ENCODE measurements around the gene PRPF38A. TPM values are rescaled to one million over a fixed set of nuclear protein-coding genes. Genes with fewer than 3 reads are reported as not detected.

The PRPF38A gene
- total and polyA plus RNA-seq, 9 donors = 18.2 to 49.2 (median 41.8) TPM

DNA sequence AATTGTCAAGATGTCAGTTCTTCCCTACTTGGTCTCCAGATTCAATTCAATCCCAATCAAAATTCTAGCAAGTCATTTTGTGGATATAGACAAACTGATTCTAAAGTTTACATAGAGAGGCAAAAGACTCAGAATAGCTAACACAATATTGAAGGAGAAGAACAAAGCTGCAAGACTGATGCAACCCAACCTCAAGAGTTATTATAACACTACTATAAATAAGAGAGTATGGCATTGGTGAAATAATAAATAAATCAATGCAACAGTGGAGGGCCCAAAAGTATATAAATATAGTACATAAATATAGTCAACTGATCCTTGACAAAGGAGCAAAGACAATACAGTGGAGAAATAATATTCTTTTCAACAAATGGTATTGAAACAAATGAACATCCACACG, 49.7 kb downstream of the PRPF38A start:
- Histone ChIP-seq H3K4me3 (ENCODE audit: low read length) (no peak overlapping the region), H3K9me3 (replicated peaks; ENCODE audit: control insufficient read depth, low read depth, low read length) (no peaks in the 10 kb centered on the region), H3K4me1 (ENCODE audit: control insufficient read depth, insufficient read depth, low read length) (no peaks in the 10 kb centered on the region), H3K27me3 (ENCODE audit: control insufficient read depth, insufficient read depth, low read length) (no peaks in the 10 kb centered on the region), H3K36me3 (ENCODE audit: control insufficient read depth, insufficient read depth, low read length) (peaks cover 13% of the 10 kb centered on the region), H3K27ac (ENCODE audit: low read length) (no peak overlapping the region)
- WGBS (ENCODE audit: insufficient coverage) = no CpG with 5 or more reads among the region's 1 CpG
- DNase-seq = no peak

GRCh38 chr1:52454779-52455178, 50.4 kb downstream of the PRPF38A start:
- Histone ChIP-seq H3K36me3 (ENCODE audit: control insufficient read depth, insufficient read depth, low read length) (peaks cover 15% of the 10 kb centered on the region), H3K27me3 (ENCODE audit: control insufficient read depth, insufficient read depth, low read length) (no peaks in the 10 kb centered on the region), H3K27ac (ENCODE audit: low read length) (no peak overlapping the region), H3K4me3 (ENCODE audit: low read length) (no peak overlapping the region), H3K4me1 (ENCODE audit: control insufficient read depth, insufficient read depth, low read length) (no peaks in the 10 kb centered on the region), H3K9me3 (replicated peaks; ENCODE audit: control insufficient read depth, low read depth, low read length) (no peaks in the 10 kb centered on the region)
- WGBS (ENCODE audit: insufficient coverage) = 100% methylated on average over 1 of the region's 2 CpGs
- DNase-seq = no peak

DNA sequence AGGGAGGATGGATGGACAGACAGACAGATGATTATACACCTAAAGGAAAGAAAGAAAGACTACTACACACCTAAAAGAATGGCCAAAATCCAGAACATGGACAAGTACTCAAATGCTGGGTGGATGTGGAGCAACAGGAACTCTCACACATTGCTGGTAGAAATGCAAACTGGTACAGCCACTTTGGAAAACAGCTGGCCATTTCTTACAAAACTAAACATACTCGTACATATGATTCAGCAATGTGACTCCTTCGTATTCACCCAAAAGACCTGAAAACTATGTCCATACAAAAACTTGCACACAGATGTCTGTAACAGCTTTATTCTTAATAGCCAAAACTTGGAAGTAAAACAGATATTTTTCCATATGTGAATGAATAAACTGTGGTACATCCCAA, 51.3 kb downstream of the PRPF38A start:
- Histone ChIP-seq H3K27ac (ENCODE audit: low read length) (no peak overlapping the region), H3K4me3 (ENCODE audit: low read length) (no peak overlapping the region), H3K9me3 (replicated peaks; ENCODE audit: control insufficient read depth, low read depth, low read length) (no peaks in the 10 kb centered on the region), H3K27me3 (ENCODE audit: control insufficient read depth, insufficient read depth, low read length) (no peaks in the 10 kb centered on the region), H3K4me1 (ENCODE audit: control insufficient read depth, insufficient read depth, low read length) (no peaks in the 10 kb centered on the region), H3K36me3 (ENCODE audit: control insufficient read depth, insufficient read depth, low read length) (peaks cover 15% of the 10 kb centered on the region)
- no peak for DNase-seq
- WGBS (ENCODE audit: insufficient coverage) = no CpG with 5 or more reads among the region's 2 CpGs

DNA sequence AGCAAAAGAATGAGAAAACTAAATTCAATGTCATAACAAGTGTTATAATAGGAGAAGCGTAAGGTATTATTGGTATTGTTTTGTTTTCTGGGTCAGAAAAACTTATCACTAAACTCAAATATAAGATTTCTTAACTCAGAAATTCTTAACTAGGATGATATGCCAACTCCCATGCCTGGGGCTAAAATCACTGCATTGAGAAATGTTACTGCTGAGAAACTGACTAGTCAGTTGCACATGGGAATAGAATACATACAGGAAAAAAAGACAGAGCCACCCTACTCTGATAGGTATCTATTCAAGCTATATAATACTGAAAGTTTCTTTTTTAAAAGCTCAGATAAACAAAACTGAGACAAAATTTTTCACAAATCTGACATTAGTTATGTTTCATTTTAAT, 56.3 kb downstream of the PRPF38A start:
- H3K4me1 ChIP-seq (ENCODE audit: control insufficient read depth, insufficient read depth, low read length) = no peaks in the 10 kb centered on the region
- no CpG with 5 or more reads among the region's 1 CpG for WGBS (ENCODE audit: insufficient coverage)
- H3K4me3 ChIP-seq (ENCODE audit: low read length) = no peak overlapping the region
- no peaks in the 10 kb centered on the region for H3K9me3 ChIP-seq (replicated peaks; ENCODE audit: control insufficient read depth, low read depth, low read length)
- no peak overlapping the region for H3K27ac ChIP-seq (ENCODE audit: low read length)
- no peaks in the 10 kb centered on the region for H3K27me3 ChIP-seq (ENCODE audit: control insufficient read depth, insufficient read depth, low read length)
- no peak for DNase-seq
- H3K36me3 ChIP-seq (ENCODE audit: control insufficient read depth, insufficient read depth, low read length) = peaks cover 14% of the 10 kb centered on the region

DNA sequence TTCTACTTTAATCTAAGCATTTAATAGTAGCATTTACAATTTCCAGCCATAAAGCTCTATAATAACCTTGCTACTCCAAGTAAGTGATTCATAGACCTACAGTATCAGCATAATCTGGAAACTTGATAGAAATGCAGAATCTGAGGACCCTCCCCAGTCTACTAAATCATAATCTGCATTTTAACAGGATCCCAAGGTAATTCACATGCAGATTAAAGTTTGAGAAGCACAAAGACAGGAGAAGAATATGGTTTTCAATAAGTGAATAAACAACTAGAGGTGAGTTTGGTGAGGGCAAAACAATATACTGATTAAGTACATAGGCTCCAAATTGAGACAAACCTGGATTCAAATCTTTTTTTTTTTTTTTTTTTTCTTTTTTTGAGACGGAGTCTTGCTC, 57.4 kb downstream of the PRPF38A start:
- no peak for DNase-seq

GRCh38 chr1:52463891-52464290, 59.5 kb downstream of the PRPF38A start:
- no peak for DNase-seq
- WGBS (ENCODE audit: insufficient coverage) = 80% methylated on average over 1 of the region's 5 CpGs
- H3K9me3 ChIP-seq (replicated peaks; ENCODE audit: control insufficient read depth, low read depth, low read length) = no peaks in the 10 kb centered on the region
- no peak overlapping the region for H3K4me3 ChIP-seq (ENCODE audit: low read length)
- H3K36me3 ChIP-seq (ENCODE audit: control insufficient read depth, insufficient read depth, low read length) = peaks cover 12% of the 10 kb centered on the region
- no peaks in the 10 kb centered on the region for H3K4me1 ChIP-seq (ENCODE audit: control insufficient read depth, insufficient read depth, low read length)
- no peak overlapping the region for H3K27ac ChIP-seq (ENCODE audit: low read length)
- H3K27me3 ChIP-seq (ENCODE audit: control insufficient read depth, insufficient read depth, low read length) = no peaks in the 10 kb centered on the region

More for the DNA sequence above, 57.4 kb downstream of the PRPF38A start:
- no peaks in the 10 kb centered on the region for H3K4me1 ChIP-seq (ENCODE audit: control insufficient read depth, insufficient read depth, low read length)
- 50% methylated on average over 1 of the region's 1 CpG for WGBS (ENCODE audit: insufficient coverage)
- H3K27ac ChIP-seq (ENCODE audit: low read length) = no peak overlapping the region
- H3K27me3 ChIP-seq (ENCODE audit: control insufficient read depth, insufficient read depth, low read length) = no peaks in the 10 kb centered on the region
- H3K36me3 ChIP-seq (ENCODE audit: control insufficient read depth, insufficient read depth, low read length) = peaks cover 12% of the 10 kb centered on the region
- no peak overlapping the region for H3K4me3 ChIP-seq (ENCODE audit: low read length)
- no peaks in the 10 kb centered on the region for H3K9me3 ChIP-seq (replicated peaks; ENCODE audit: control insufficient read depth, low read depth, low read length)

DNA sequence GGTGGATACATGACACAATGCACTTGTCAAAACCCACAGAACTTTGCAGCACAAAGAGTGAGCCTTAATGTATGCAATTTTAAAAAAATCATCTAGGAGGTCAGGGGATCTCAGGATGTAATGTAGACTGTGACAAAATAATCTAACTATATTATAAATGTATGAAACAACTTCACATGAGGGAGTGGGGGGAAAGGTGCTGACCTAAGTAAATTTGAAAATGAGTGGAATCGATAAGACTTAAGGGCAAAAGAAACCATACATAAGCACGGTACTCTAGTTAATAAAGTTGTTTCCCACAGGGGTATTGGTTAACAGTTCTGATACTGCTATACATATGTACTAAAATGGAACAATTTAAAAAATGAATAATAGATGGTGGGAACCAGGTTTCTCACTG, 64.7 kb downstream of the PRPF38A start:
- peaks cover 6% of the 10 kb centered on the region for H3K36me3 ChIP-seq (ENCODE audit: control insufficient read depth, insufficient read depth, low read length)
- H3K4me3 ChIP-seq (ENCODE audit: low read length) = no peak overlapping the region

More for the DNA sequence above, 64.7 kb downstream of the PRPF38A start:
- DNase-seq = no peak
- Histone ChIP-seq H3K27ac (ENCODE audit: low read length) (no peak overlapping the region), H3K4me1 (ENCODE audit: control insufficient read depth, insufficient read depth, low read length) (no peaks in the 10 kb centered on the region), H3K9me3 (replicated peaks; ENCODE audit: control insufficient read depth, low read depth, low read length) (no peaks in the 10 kb centered on the region), H3K27me3 (ENCODE audit: control insufficient read depth, insufficient read depth, low read length) (no peaks in the 10 kb centered on the region)
- no CpG with 5 or more reads among the region's 2 CpGs for WGBS (ENCODE audit: insufficient coverage)

Other genes starting within 250 kb of the PRPF38A start
- gene CC2D1B, start 38.4 kb upstream of the PRPF38A start, total RNA-seq = 16.8 TPM
- 10 to 100 TPM; 16.7 to 23.6 (median 19.2) TPM for gene CC2D1B, start 38.4 kb upstream of the PRPF38A start, polyA plus RNA-seq (ENCODE audit: insufficient read depth in 1 of 8, insufficient read length in 8 of 8, low replicate concordance in 1 of 8)
- gene ORC1, start 179 bp upstream of the PRPF38A start, total RNA-seq = 2.9 TPM
- gene ORC1, start 179 bp upstream of the PRPF38A start, polyA plus RNA-seq (ENCODE audit: insufficient read depth in 1 of 8, insufficient read length in 8 of 8, low replicate concordance in 1 of 8) = 1 to 10 TPM; 2.6 to 4.5 (median 3.4) TPM
- 86.0 TPM for gene TUT4, start 148.5 kb downstream of the PRPF38A start, total RNA-seq
- 100 to 1,000 TPM in 2 of 8 donors, 10 to 100 TPM in 6; 51.8 to 121 (median 70.1) TPM for gene TUT4, start 148.5 kb downstream of the PRPF38A start, polyA plus RNA-seq (ENCODE audit: insufficient read depth in 1 of 8, insufficient read length in 8 of 8, low replicate concordance in 1 of 8)
- 146 TPM for gene GPX7, start 197.8 kb downstream of the PRPF38A start, total RNA-seq
- 100 to 1,000 TPM; 140 to 164 (median 151) TPM for gene GPX7, start 197.8 kb downstream of the PRPF38A start, polyA plus RNA-seq (ENCODE audit: insufficient read depth in 1 of 8, insufficient read length in 8 of 8, low replicate concordance in 1 of 8)
- gene SHISAL2A, start 228.6 kb downstream of the PRPF38A start, total RNA-seq = 1.8 TPM
- 1 to 10 TPM; 1.3 to 6.5 (median 2.8) TPM for gene SHISAL2A, start 228.6 kb downstream of the PRPF38A start, polyA plus RNA-seq (ENCODE audit: insufficient read depth in 1 of 8, insufficient read length in 8 of 8, low replicate concordance in 1 of 8)

Measured in muscle of leg (tissue), 11 donors.